ENCODE results near the gene ARMH1.
A peak's percentile ranks its signal among the peaks of the same experiment; 100 is the strongest.
"Not testable (repeated sequence)": the region's sequence is repeated elsewhere in the genome, so short reads cannot be mapped to it uniquely, and the experiment has no call there.

The ARMH1 gene

GRCh38 chr1:44664730-44665370 is 9.7 kb upstream of the ARMH1 start:
- H3K9me3 ChIP-seq (ENCODE audit: control insufficient read depth, insufficient read depth, low read depth, low read length) = no peaks in the 10 kb centered on the region
- TF ChIP-seq ZNF624 (tag by site-specific recombination; IDR thresholded peaks at IDR 0.05) (no peak), EGR2 (tag by site-specific recombination; IDR thresholded peaks at IDR 0.05; ENCODE audit: low read depth) (0 out of 2 replicates have a peak, but pooled peaks have one; percentile 30), ZFHX2 (tag by site-specific recombination; conservative IDR thresholded peaks at IDR 0.05) (0 out of 2 replicates have a peak, but pooled peaks have one; percentile 9), ZNF169 (tag by site-specific recombination; IDR thresholded peaks at IDR 0.05) (no peak)
- H3K27ac ChIP-seq (ENCODE audit: extremely low read depth, low read depth, low read length) = no peak overlapping the region
- POLR2A ChIA-PET = interaction anchor here (1.2 to 1.6 kb wide), 2 partner anchors 9 to 33 kb away, joined by 5 to 9 read pairs; partner anchors contain the start of genes ARMH1 and TMEM53
- H3K36me3 ChIP-seq (ENCODE audit: control insufficient read depth in 2 of 2, insufficient read depth in 1 of 2, low read length in 2 of 2) = no peaks in the 10 kb centered on the region
- no peak overlapping the region for H3K4me3 ChIP-seq (ENCODE audit: low read depth, low read length)
- CTCF ChIA-PET = interaction anchor here (0.7 to 2.3 kb wide), 6 partner anchors 9 to 348 kb away, joined by 3 to 14 read pairs (median 4); no protein-coding TSS in a partner anchor
- no peaks in the 10 kb centered on the region for H3K4me1 ChIP-seq (ENCODE audit: control insufficient read depth, insufficient read depth, low read length)

DNA sequence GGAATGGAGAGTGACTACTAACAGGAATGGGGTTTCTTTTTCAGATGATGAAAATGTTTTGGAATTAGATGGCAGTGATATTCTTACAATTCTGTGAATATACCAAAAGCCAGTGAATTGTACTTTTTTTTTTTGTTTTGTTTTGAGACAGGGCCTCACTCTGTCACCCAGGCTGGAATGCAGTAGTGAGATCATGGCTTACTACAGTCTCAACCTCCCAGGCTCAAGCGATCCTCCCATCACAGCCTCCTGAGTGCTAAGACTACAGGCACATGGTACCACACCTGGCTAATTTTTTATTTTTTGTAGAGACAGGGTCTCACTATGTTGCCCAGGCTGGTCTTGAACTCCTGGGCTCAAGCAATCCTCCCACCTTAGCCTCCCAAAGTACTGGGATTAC is 7.8 kb upstream of the ARMH1 start:
- POLR2A ChIA-PET; H3K4me1 ChIP-seq (ENCODE audit: control insufficient read depth, insufficient read depth, low read length); H3K36me3 ChIP-seq (ENCODE audit: control insufficient read depth in 2 of 2, insufficient read depth in 1 of 2, low read length in 2 of 2); H3K27ac ChIP-seq (ENCODE audit: extremely low read depth, low read depth, low read length); H3K4me3 ChIP-seq (ENCODE audit: low read depth, low read length); H3K9me3 ChIP-seq (ENCODE audit: control insufficient read depth, insufficient read depth, low read depth, low read length): not testable (repeated sequence)
- CTCF ChIA-PET = interaction anchor here (1.9 kb wide), 1 partner anchor 14 kb away, joined by 5 read pairs; no protein-coding TSS in a partner anchor
- peak; percentile 54; the same call in 1 of the 2 replicates for TF ChIP-seq ZNF121 (tag by site-specific recombination; IDR thresholded peaks at IDR 0.05)

DNA sequence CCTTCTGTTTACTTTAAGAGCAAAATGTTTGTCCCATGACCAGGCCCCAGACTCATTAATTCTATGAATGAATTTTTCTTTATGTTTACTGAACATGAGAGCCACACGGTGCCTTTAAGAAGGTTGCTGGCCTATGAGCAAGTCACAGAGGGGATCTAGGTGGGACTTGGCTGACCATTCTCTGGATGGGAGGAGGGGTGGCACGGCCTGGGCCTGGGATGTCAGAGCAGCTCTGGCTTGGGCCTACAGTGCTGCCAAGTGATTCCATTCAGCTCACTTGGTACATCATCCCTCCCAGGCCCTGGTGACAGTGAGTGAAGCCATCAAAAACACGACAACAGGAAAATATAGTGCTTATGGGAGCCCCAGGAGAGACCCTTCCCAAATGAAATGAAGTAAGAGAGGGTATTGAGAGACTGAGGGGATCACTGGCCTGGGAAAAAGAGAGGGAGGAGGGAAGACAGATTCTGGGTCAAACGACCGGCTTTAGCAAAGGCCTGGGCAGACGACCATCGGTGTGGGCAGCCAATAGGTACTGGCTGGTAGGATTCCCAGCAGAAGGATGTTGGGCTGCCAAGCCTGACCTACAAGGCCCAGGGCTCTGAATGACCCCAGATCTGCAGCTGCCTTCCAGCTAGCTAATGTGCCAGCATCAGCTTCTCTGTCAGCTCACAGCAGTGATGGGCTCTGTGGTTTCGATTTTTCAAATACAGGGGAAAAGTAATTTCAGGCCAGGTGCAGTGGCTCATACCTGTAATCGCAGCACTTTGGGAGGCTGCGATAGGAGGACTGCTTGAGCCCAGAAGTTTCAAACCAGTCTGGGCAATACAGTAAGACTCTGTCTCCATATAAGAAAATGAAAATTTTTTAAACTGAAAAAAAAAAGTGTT is 3.5 kb upstream of the ARMH1 start:
- no peak for TF ChIP-seq ZNF175 (tag by site-specific recombination; IDR thresholded peaks at IDR 0.05)
- no peak for TF ChIP-seq KLF1 (tag by site-specific recombination; IDR thresholded peaks at IDR 0.05)
- TF ChIP-seq, protein P1, sequence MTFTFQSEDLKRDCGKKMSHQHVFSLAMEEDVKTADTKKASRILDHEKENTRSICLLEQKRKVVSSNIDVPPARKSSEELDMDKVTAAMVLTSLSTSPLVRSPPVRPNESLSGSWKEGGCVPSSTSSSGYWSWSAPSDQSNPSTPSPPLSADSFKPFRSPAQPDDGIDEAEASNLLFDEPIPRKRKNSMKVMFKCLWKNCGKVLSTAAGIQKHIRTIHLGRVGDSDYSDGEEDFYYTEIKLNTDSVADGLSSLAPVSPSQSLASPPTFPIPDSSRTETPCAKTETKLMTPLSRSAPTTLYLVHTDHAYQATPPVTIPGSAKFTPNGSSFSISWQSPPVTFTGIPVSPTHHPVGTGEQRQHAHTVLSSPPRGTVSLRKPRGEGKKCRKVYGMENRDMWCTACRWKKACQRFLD (tag by site-specific recombination; IDR thresholded peaks at IDR 0.05) = no peak
- TF ChIP-seq, protein P2, sequence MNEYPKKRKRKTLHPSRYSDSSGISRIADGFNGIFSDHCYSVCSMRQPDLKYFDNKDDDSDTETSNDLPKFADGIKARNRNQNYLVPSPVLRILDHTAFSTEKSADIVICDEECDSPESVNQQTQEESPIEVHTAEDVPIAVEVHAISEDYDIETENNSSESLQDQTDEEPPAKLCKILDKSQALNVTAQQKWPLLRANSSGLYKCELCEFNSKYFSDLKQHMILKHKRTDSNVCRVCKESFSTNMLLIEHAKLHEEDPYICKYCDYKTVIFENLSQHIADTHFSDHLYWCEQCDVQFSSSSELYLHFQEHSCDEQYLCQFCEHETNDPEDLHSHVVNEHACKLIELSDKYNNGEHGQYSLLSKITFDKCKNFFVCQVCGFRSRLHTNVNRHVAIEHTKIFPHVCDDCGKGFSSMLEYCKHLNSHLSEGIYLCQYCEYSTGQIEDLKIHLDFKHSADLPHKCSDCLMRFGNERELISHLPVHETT (tag by site-specific recombination; IDR thresholded peaks at IDR 0.05) = no peak
- TF ChIP-seq BCL11A (tag by site-specific recombination; IDR thresholded peaks at IDR 0.05; ENCODE audit: low read depth) = no peak
- no peak for TF ChIP-seq ZNF416 (tag by site-specific recombination; IDR thresholded peaks at IDR 0.05)
- TF ChIP-seq ZNF214 (tag by site-specific recombination; IDR thresholded peaks at IDR 0.05; ENCODE audit: borderline replicate concordance) = no peak
- H3K4me3 ChIP-seq (ENCODE audit: low read depth, low read length) = no peak overlapping the region
- H3K9me3 ChIP-seq (ENCODE audit: control insufficient read depth, insufficient read depth, low read depth, low read length) = no peaks in the 10 kb centered on the region
- H3K27ac ChIP-seq (ENCODE audit: extremely low read depth, low read depth, low read length) = no peak overlapping the region
- peaks cover 3% of the 10 kb centered on the region; the same call in 1 of the 2 replicates for H3K4me1 ChIP-seq (ENCODE audit: control insufficient read depth, insufficient read depth, low read length)
- POLR2A ChIA-PET = no interaction called here
- CTCF ChIA-PET = interaction anchor here (0.6 to 1.7 kb wide), 4 partner anchors 18 to 700 kb away, joined by 3 to 7 read pairs (median 5); no protein-coding TSS in a partner anchor
- H3K36me3 ChIP-seq (ENCODE audit: control insufficient read depth in 2 of 2, insufficient read depth in 1 of 2, low read length in 2 of 2) = no peaks in the 10 kb centered on the region

Measured in HEK293 (cell line).